H1 (cell line): ENCODE results near the gene CAPN7. TPM values are rescaled to one million over a fixed set of nuclear protein-coding genes. Genes with fewer than 3 reads are reported as not detected.

ENCODE experiments used
- CTCF ChIA-PET: fragments of 300-600 bp; sonication (Branson Sonifier 250); formaldehyde crosslinking; loops from one replicate; lab custom pipeline; 2021; ENCODE audit not compliant: partially characterized antibody; lab: Charles Lee
- POLR2A ChIA-PET: fragments of 300-600 bp; sonication (Branson Sonifier 250); formaldehyde crosslinking; loops from one replicate; lab custom pipeline; 2021; ENCODE audit warnings: inconsistent platforms; ENCODE audit not compliant: partially characterized antibody; lab: Charles Lee
- DNase-seq, 2 experiments: peaks; one replicate each; pipeline versions ENCODE4 v3.0.0 to v3.0.0-alpha.2; 2010 to 2022; ENCODE audit warnings: low spot score in 2 of 2, low read depth in 1 of 2, mixed read lengths in 1 of 2
- FAIRE-seq: peaks from 2 replicates; lab custom pipeline; 2011; peaks lifted over from hg19 to GRCh38; lab: Jason Lieb, UNC
- H2AFZ ChIP-seq: 2 replicates; pipeline ENCODE4 v1.8.1; 2012; ENCODE audit warnings: low read length, inconsistent platforms
- H2AK5ac ChIP-seq: 2 replicates; pipeline ENCODE4 v1.6.1; 2013; ENCODE audit warnings: low read depth, low read length
- H2BK120ac ChIP-seq: replicated peaks from 2 replicates; pipeline ENCODE3; 2013; ENCODE audit warnings: low read depth, low read length, inconsistent platforms
- H2BK12ac ChIP-seq: 2 replicates; pipeline ENCODE4 v1.6.1; 2013; ENCODE audit warnings: low read depth, low read length
- H2BK15ac ChIP-seq: 2 replicates; pipeline ENCODE4 v1.6.1; 2013; ENCODE audit warnings: low read length
- H2BK20ac ChIP-seq: 2 replicates; pipeline ENCODE4 v1.6.1; 2013; ENCODE audit warnings: low read length
- H2BK5ac ChIP-seq: 2 replicates; pipeline ENCODE4 v1.6.1; 2013; ENCODE audit warnings: low read depth, low read length
- H3K14ac ChIP-seq: 2 replicates; pipeline ENCODE4 v1.6.1; 2013; ENCODE audit warnings: inconsistent platforms; ENCODE audit not compliant: insufficient read length
- H3K18ac ChIP-seq: 2 replicates; pipeline ENCODE4 v1.6.1; 2013; ENCODE audit warnings: low read length; ENCODE audit errors: extremely low read depth
- H3K23ac ChIP-seq: 2 replicates; pipeline ENCODE4 v1.6.1; 2013; ENCODE audit warnings: inconsistent platforms; ENCODE audit not compliant: insufficient read length
- H3K23me2 ChIP-seq: 2 replicates; pipeline ENCODE4 v1.6.1; 2013; ENCODE audit warnings: low read depth, low read length
- H3K27ac ChIP-seq: 2 replicates; pipeline ENCODE4 v1.6.1; 2011; ENCODE audit warnings: low read depth, low read length, inconsistent platforms
- H3K27me3 ChIP-seq, 4 experiments: replicated peaks in 1 of 4; 1 replicate in 1 of 4; 2 replicates in 3 of 4; pipeline versions ENCODE4 v1.6.1 to v1.8.1; 2011 to 2013; ENCODE audit warnings: low read length in 3 of 4, mild to moderate bottlenecking in 3 of 4, inconsistent platforms in 2 of 4, mixed read lengths in 2 of 4, moderate library complexity in 1 of 4; ENCODE audit not compliant: control insufficient read depth in 3 of 4, insufficient read depth in 3 of 4; ENCODE audit errors: extremely low read depth in 1 of 4
- H3K36me3 ChIP-seq, 4 experiments: 2 replicates each; pipeline versions ENCODE4 v1.6.1 to v1.8.1; 2011 to 2013; ENCODE audit warnings: mild to moderate bottlenecking in 4 of 4, low read length in 3 of 4, moderate library complexity in 2 of 4, control low read depth in 1 of 4, inconsistent platforms in 1 of 4; ENCODE audit not compliant: insufficient read depth in 4 of 4, control insufficient read depth in 2 of 4
- H3K4ac ChIP-seq: replicated peaks from 2 replicates; pipeline ENCODE3; 2013; ENCODE audit warnings: low read length, low read depth, mixed read lengths, inconsistent platforms; ENCODE audit not compliant: insufficient read length
- H3K4me1 ChIP-seq, 4 experiments: replicated peaks in 1 of 4; 1 replicate in 1 of 4; 2 replicates in 3 of 4; pipeline versions ENCODE4 v1.6.1 to v1.8.1; 2011 to 2013; ENCODE audit warnings: low read length in 3 of 4, inconsistent platforms in 2 of 4, mixed read lengths in 1 of 4; ENCODE audit not compliant: insufficient read depth in 4 of 4, control insufficient read depth in 3 of 4
- H3K4me2 ChIP-seq, 2 experiments: 2 replicates each; pipeline versions ENCODE4 v1.6.1 to v1.8.1; 2011 to 2013; ENCODE audit warnings: low read depth in 2 of 2, low read length in 2 of 2, control low read depth in 1 of 2, inconsistent platforms in 1 of 2, mild to moderate bottlenecking in 1 of 2; ENCODE audit not compliant: insufficient read depth in 1 of 2
- H3K4me3 ChIP-seq, 4 experiments: fragments of 200-600, 300-600 bp in 1 of 4; sonication (generic), shearing (Covaris generic), sonication (Bioruptor Twin) in 1 of 4; 2 replicates each; pipeline versions ENCODE4 v1.5.1 to v1.8.1; 2011 to 2016; ENCODE audit warnings: low read length in 4 of 4, low read depth in 3 of 4, control low read depth in 2 of 4, inconsistent platforms in 2 of 4, mild to moderate bottlenecking in 2 of 4, mixed read lengths in 1 of 4, moderate library complexity in 1 of 4; ENCODE audit not compliant: insufficient read depth in 2 of 4; ENCODE audit errors: extremely low read depth in 1 of 4
- H3K56ac ChIP-seq: replicated peaks from 2 replicates; pipeline ENCODE3; 2013; ENCODE audit warnings: low read depth, mild to moderate bottlenecking, mixed read lengths, low read length, inconsistent platforms; ENCODE audit not compliant: insufficient read length
- H3K79me1 ChIP-seq: 2 replicates; pipeline ENCODE4 v1.6.1; 2013; ENCODE audit warnings: low read depth, low read length, control low read depth
- H3K79me2 ChIP-seq, 2 experiments: 2 replicates each; pipeline versions ENCODE4 v1.6.1 to v1.8.1; 2012 to 2013; ENCODE audit warnings: low read length in 2 of 2, mild to moderate bottlenecking in 2 of 2, inconsistent platforms in 1 of 2; ENCODE audit not compliant: insufficient read depth in 2 of 2, control insufficient read depth in 1 of 2
- H3K9ac ChIP-seq, 4 experiments: replicated peaks in 1 of 4; 1 replicate in 1 of 4; 2 replicates in 3 of 4; pipeline versions ENCODE4 v1.6.1 to v1.8.1; 2011 to 2013; ENCODE audit warnings: low read depth in 3 of 4, low read length in 3 of 4, control low read depth in 2 of 4, mild to moderate bottlenecking in 2 of 4, moderate library complexity in 2 of 4, inconsistent platforms in 1 of 4; ENCODE audit errors: extremely low read depth in 1 of 4
- H3K9me3 ChIP-seq, 2 experiments: 2 replicates each; pipeline versions ENCODE4 v1.6.1 to v1.8.1; 2012 to 2013; ENCODE audit warnings: mild to moderate bottlenecking in 2 of 2, moderate library complexity in 2 of 2, control low read depth in 1 of 2, inconsistent platforms in 1 of 2, low read depth in 1 of 2, low read length in 1 of 2, mixed read lengths in 1 of 2; ENCODE audit not compliant: insufficient read depth in 2 of 2
- H4K20me1 ChIP-seq, 2 experiments: replicated peaks in 1 of 2; 2 replicates each; pipeline versions ENCODE3 to v1.8.1; 2011 to 2013; ENCODE audit warnings: inconsistent platforms in 2 of 2, low read length in 2 of 2, mild to moderate bottlenecking in 1 of 2; ENCODE audit not compliant: insufficient read depth in 2 of 2, control insufficient read depth in 1 of 2
- H4K5ac ChIP-seq: 2 replicates; pipeline ENCODE4 v1.6.1; 2013; ENCODE audit warnings: low read length, low read depth, mixed read lengths, inconsistent platforms; ENCODE audit not compliant: insufficient read length
- H4K8ac ChIP-seq: 2 replicates; pipeline ENCODE4 v1.8.0; 2013; ENCODE audit warnings: mild to moderate bottlenecking, moderate library complexity, low read length, inconsistent platforms; ENCODE audit not compliant: insufficient read depth; ENCODE audit errors: extremely low read depth
- H4K91ac ChIP-seq: replicated peaks from 2 replicates; pipeline ENCODE3; 2013; ENCODE audit warnings: low read length, mixed read lengths, inconsistent platforms; ENCODE audit not compliant: insufficient read length
- BRCA1 ChIP-seq: IDR thresholded peaks from 2 replicates; pipeline ENCODE4 v1.6.1; 2012; ENCODE audit warnings: low read depth, low read length, improper control_type of control experiment
- CTBP2 ChIP-seq: IDR thresholded peaks from 2 replicates; pipeline ENCODE4 v1.7.0; 2011; ENCODE audit warnings: borderline replicate concordance, mild to moderate bottlenecking, moderate library complexity, mixed read lengths, low read length; ENCODE audit not compliant: insufficient read depth, insufficient read length
- CTCF ChIP-seq, 3 experiments: IDR thresholded peaks; 1 replicate in 2 of 3; 2 replicates in 1 of 3; pipeline versions ENCODE4 v1.5.1 to v1.6.1; 2011; ENCODE audit warnings: low read length in 3 of 3, mild to moderate bottlenecking in 3 of 3, inconsistent platforms in 2 of 3, low read depth in 1 of 3, moderate library complexity in 1 of 3; ENCODE audit not compliant: insufficient read depth in 1 of 3; ENCODE audit errors: control extremely low read depth in 1 of 3
- EP300 ChIP-seq, 2 experiments: IDR thresholded peaks; 1 replicate in 1 of 2; 2 replicates in 1 of 2; pipeline ENCODE4 v1.6.1; 2011 to 2012; ENCODE audit warnings: low read depth in 2 of 2, low read length in 2 of 2, mild to moderate bottlenecking in 2 of 2, borderline replicate concordance in 1 of 2, inconsistent platforms in 1 of 2, moderate library complexity in 1 of 2
- NRF1 ChIP-seq: IDR thresholded peaks from 2 replicates; pipeline ENCODE4 v1.6.1; 2011; ENCODE audit warnings: mild to moderate bottlenecking, low read depth, low read length, improper control_type of control experiment
- RNF2 ChIP-seq: fragments of 200-900, 300-1000 bp; sonication (generic); IDR thresholded peaks from 2 replicates; pipeline ENCODE4 v1.7.1; 2016; ENCODE audit warnings: borderline replicate concordance, low read depth, mild to moderate bottlenecking, antibody characterized with exemption, low read length; ENCODE audit not compliant: poor library complexity, severe bottlenecking; ENCODE audit errors: missing control alignments
- SUZ12 ChIP-seq: fragments of 200-600 bp; sonication (generic); IDR thresholded peaks from 2 replicates; pipeline ENCODE4 v1.6.1; 2012; ENCODE audit warnings: mild to moderate bottlenecking, inconsistent platforms, low read length, moderate library complexity, mixed read lengths
- USF2 ChIP-seq: IDR thresholded peaks from 2 replicates; pipeline ENCODE4 v1.6.1; 2011; ENCODE audit warnings: low read length, improper control_type of control experiment
- YY1 ChIP-seq: IDR thresholded peaks from 2 replicates; pipeline ENCODE4 v1.6.1; 2011; ENCODE audit warnings: low read depth, mild to moderate bottlenecking, low read length
- WGBS, 2 experiments: shearing (Covaris generic) in 1 of 2; methylation state at CpG; one replicate each; pipeline versions ENCODE4 v1.1.6 to v1.1.7; 2013 to 2015; ENCODE audit warnings: low lambda C conversion rate in 2 of 2, mixed read lengths in 2 of 2, inconsistent platforms in 1 of 2, low coverage in 1 of 2, missing lambda C conversion rate in 1 of 2; ENCODE audit not compliant: insufficient replicate concordance in 2 of 2, insufficient coverage in 1 of 2, insufficient read length in 1 of 2; ENCODE audit errors: extremely low coverage in 1 of 2, missing lambda C conversion rate in 1 of 2; 5-methylcytosine and 5-hydroxymethylcytosine counted together
- polyA plus RNA-seq, 7 experiments: library from polyadenylated mRNA; depleted of rRNA in 3 of 7; stranded (reverse) in 5 of 7; unstranded in 2 of 7; fragments of >200 nt in 5 of 7; fragments of 200-250 nt in 2 of 7; gene quantifications; 1 replicate in 5 of 7; 2 replicates in 1 of 7; 4 replicates in 1 of 7; pipeline versions ENCODE4 v1.2.1 to v1.2.3, GENCODE V29; 2011 to 2013; ENCODE audit warnings: missing spikeins in 2 of 7, mixed read lengths in 2 of 7
- total RNA-seq: library from RNA; stranded (reverse); fragmentation: NEBNext Ultra II Directional; extraction: Animal tissue kit (Norgen Biotek cat#: 25700); gene quantifications from 2 replicates; pipeline ENCODE4 v1.2.1, GENCODE V29; 2021

The CAPN7 gene
- total and polyA plus RNA-seq, 2 of the 8 experiments (the other 6 are each of a cell fraction or from before 2014, with no cell fraction given) = 5.3 to 13.2 TPM

- Histone ChIP-seq H3K36me3 (no peaks in the 10 kb centered on the region), H2AFZ (no peak overlapping the region), H2BK120ac (no peak overlapping the region), H2AK5ac (no peak overlapping the region), H2BK5ac (no peak overlapping the region), H3K27me3 (no peaks in the 10 kb centered on the region), H3K27ac (no peak overlapping the region), H2BK15ac (no peak overlapping the region), H3K18ac (no peak overlapping the region), H4K20me1 (peaks cover 0 to 3% of the 10 kb centered on the region in 2 experiments), H3K79me1 (0 out of 2 replicates have a peak, but pooled peaks cover 2% of the 10 kb centered on the region), H2BK20ac (no peak overlapping the region), H3K23ac (no peak overlapping the region), H3K79me2 (no peaks in the 10 kb centered on the region), H3K9ac (no peak overlapping the region), H3K4me1 (peaks cover 0 to 4% (median under 1%) of the 10 kb centered on the region in 4 experiments; a peak in 2 of 7 replicates), H3K56ac (no peak overlapping the region), H4K91ac (no peak overlapping the region), H4K5ac (no peak overlapping the region), H3K23me2 (no peaks in the 10 kb centered on the region), H3K14ac (no peak overlapping the region), H2BK12ac (no peak overlapping the region), H3K4ac (no peak overlapping the region), H4K8ac (no peak overlapping the region), H3K4me3 (no peak overlapping the region), H3K4me2 (no peak overlapping the region), H3K9me3 (no peaks in the 10 kb centered on the region)
- CTCF ChIA-PET = interaction anchor here (0.6 to 4.4 kb wide), 5 partner anchors 14 to 42 kb away, joined by 3 to 16 read pairs (median 4); partner anchors contain the start of gene SH3BP5
- WGBS, 2 experiments = 91% methylated on average over 3 of the region's 3 CpGs; no CpG with 5 or more reads in 1 of the 2 experiments
- DNase-seq = no peak
- POLR2A ChIA-PET = no interaction called here
- FAIRE-seq = no peak
- TF ChIP-seq CTBP2 (no peak), RNF2 (no peak), SUZ12 (no peak), YY1 (no peak), CTCF (IDR thresholded peaks at IDR 0.05; ENCODE audit: control extremely low read depth in 1 of 3, insufficient read depth in 1 of 3, low read depth in 1 of 3, low read length in 3 of 3) (no peak), USF2 (no peak), BRCA1 (no peak), NRF1 (no peak), EP300 (IDR thresholded peaks at IDR 0.05; ENCODE audit: borderline replicate concordance in 1 of 2, low read depth in 2 of 2, low read length in 2 of 2) (no peak)
These were observed 84.7 kb downstream of the CAPN7 start for GRCh38 chr3:15290736-15291135.
